ENCODE measurements around the gene ZNF480.
"Not testable (repeated sequence)": the region's sequence is repeated elsewhere in the genome, so short reads cannot be mapped to it uniquely, and the experiment has no call there.

ZNF480 gene

DNA sequence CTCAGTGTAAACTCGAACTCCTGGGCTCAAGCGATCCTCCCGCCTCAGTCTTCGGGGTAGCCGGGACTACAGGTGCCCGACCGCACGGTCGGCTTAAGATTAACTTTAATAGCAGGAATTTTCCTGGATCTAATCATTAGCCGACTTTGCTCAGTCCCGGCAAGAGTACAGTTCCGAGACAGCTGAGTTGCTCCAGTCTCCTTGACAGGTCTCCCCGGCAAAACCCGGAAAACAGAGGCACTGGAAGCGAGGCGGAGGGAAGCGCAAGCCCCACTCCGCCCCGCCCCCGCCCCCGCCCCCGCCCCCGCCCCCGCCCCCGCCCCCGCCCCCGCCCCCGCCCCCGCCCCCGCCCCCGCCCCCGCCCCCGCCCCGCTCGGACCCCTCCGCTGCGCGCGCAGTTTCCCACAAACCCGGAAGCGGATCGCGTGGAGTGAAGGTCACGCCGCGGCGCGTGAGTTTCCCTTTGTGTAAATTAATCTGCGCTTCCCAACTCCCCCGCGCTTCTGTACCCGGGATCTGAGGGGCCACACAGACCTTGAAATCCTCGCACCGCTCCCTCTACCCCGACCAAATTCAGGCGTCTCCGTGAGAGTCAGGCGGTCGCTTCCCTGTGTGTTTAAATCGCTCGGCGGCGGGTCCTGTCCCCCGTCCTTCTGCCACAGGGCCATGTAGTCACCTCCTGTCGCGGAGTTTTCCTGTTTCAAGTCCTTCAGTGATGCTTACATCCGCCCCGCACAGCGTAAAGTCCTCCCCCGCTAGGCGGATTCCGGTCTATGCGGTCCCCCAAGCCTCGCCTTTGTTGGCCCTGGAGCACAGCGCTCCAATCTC is at the start of gene ZNF480:
Gene ZNF480 (plus strand): TSS at position 397 of the 828 bp plus-strand sequence. CDS start 3,244 bp downstream, outside the sequence.
- DNase-seq (ENCODE audit: low read depth in 2 of 2) = peak; percentile 66 to 77

DNA sequence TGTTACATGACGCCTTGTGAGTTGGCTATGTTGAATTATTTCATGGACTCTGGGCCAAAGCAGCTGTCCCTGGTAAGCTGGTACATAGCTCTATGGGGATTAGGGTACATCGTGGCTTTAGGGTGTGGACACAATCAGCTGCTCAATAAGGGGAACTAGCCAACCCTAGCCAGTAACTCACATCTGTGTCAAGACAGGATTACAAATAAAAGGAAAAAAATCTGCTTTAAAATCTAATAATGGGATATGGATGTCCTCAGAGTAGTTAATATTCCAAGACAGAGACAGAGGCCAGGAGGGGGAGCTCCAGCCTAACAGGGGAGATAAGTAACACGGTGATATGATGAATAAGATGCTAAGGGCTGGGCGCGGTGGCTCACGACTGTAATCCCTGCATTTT is 48.7 kb upstream of the ZNF480 start:
- peak; percentile 47 to 58 for DNase-seq (ENCODE audit: low read depth in 2 of 2)

DNA sequence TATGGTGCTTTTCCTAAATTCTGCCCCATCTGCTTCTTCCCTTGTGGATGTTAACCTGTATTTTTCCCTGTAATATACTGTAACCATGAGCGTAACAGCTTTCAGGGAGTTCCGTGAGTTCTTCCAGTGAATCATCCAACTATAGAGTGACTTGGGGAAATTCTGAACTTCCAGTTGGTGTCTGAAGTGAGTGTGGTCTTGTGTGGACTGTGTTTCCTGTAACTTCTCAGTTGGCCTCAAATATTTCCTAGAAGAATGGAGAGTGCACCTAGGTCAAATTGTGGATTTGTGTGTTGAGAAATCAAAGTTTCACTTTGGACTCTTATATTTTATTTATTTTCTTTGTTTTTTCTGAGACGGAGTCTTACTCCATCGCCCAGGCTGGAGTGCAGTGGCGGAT is 38.5 kb upstream of the ZNF480 start:
- DNase-seq (ENCODE audit: low read depth in 2 of 2) = no peak

- not testable (repeated sequence) for DNase-seq (ENCODE audit: low read depth in 2 of 2)
Measured at GRCh38 chr19:52265556-52265955, 31.4 kb upstream of the ZNF480 start.

DNA sequence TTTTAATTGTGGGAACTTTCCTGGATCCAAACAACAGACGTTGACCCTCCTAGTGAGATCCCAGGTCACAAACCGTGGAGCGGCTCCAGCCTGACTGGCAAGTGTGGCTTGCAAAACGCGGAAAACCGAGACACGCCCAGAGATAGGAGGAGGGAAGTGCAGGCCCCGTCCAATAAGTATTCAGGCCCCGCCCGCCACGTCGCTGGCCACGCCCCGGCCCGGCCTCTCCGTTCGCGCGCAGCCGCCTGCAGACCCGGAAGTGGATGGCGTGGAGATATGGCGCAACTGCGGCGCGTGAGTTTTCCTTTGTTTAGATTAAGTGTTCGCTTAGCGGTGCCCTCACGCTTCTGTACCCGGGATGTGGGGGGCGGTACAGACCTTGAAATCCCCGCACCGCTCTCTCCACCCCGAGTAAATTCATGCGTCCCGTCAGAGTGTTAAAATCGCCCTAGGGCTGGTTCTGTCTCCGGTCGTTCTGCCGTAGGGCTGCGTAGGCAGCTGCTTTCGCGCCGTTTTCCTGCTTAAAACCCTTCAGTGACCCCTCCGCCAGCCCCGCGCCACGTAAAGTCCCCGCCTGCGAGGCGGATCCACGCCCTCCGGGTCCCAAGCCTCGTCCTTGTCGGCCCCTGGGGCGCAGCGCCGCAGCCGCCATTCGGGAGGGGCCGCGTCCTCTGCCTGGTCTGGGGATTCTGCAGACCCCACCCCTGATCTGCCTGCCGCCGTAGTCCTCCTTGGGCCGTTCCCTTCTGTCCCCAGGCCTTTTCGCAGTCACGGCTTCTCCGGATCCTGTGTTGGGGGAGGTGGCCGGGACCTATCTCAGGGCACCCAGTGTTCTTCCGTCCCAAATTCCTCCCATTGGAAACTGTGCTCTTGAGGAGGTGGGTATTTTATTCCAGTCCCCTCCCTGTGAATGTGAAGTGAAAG is 27.4 kb upstream of the ZNF480 start, which contains the start of gene ZNF766:
Gene ZNF766 (plus strand): TSS at position 250 of the 924 bp plus-strand sequence. CDS start 27 bp downstream, at position 277.
- DNase-seq (ENCODE audit: low read depth in 2 of 2) = peak; percentile 96 to 98

DNA sequence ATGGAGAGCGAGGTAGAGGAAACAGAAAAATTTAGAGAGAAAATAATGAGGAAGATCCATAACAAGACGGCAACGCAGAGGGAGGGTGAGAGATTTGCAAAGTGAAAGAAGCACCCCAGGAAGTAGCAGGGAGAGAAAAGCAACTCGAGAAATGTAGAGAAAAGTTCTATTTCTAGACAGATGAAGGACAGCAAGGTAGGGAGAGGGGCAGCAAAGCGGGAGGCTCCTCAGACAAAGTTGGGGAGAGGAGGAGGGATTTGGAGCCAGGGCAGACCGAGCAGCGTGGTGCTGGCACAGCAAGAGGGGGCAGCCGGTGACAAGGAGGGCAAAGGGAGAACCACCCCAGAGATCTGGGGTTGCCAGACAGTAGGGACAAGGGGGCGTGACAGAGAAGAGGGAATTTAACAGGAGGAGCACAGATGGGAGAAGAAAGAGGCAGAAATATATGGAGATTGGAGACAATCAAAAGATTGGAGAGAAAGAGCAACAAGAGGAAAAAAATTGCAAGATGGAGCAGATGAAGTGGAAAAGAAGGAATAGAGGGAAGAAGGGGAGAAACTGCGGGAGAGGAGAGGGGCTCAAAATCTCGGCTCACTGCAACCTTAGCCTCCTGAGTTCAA is 26.6 kb upstream of the ZNF480 start:
- no peak for DNase-seq (ENCODE audit: low read depth in 2 of 2)

- no peak for DNase-seq (ENCODE audit: low read depth in 2 of 2)
Measured at GRCh38 chr19:52273301-52273700, 23.7 kb upstream of the ZNF480 start.

- DNase-seq (ENCODE audit: low read depth in 2 of 2) = no peak
Measured at GRCh38 chr19:52274191-52274590, 22.8 kb upstream of the ZNF480 start.

- no peak for DNase-seq (ENCODE audit: low read depth in 2 of 2)
Measured at GRCh38 chr19:52275988-52276387, 21.0 kb upstream of the ZNF480 start.

GRCh38 chr19:52277471-52277870 is 19.5 kb upstream of the ZNF480 start:
- DNase-seq (ENCODE audit: low read depth in 2 of 2) = no peak

GRCh38 chr19:52286256-52286655 is 10.7 kb upstream of the ZNF480 start:
- no peak for DNase-seq (ENCODE audit: low read depth in 2 of 2)

- no peak for DNase-seq (ENCODE audit: low read depth in 2 of 2)
Measured at GRCh38 chr19:52291781-52292180, 5.2 kb upstream of the ZNF480 start.

GRCh38 chr19:52292946-52293345 is 4.0 kb upstream of the ZNF480 start:
- DNase-seq (ENCODE audit: low read depth in 2 of 2) = not testable (repeated sequence)

DNA sequence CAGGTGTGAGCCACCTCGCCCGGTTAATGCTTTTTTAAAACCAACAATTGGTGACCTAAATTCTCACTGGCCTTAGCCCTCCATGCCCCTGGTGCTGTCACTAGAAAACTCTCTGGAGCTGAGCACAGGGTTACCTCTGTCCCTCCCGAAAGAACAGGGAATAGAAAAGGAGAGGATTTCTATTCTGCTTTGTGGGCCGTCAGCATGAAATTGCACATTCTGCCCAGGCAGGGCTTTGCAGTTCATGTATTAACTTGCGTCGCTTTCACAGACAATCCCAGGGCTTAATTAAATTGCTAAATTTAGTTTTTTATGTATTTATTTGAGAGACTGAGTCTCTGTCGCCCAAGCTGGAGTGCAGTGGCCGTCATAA is 583 bp upstream of the ZNF480 start:
- DNase-seq (ENCODE audit: low read depth in 2 of 2) = no peak

DNA sequence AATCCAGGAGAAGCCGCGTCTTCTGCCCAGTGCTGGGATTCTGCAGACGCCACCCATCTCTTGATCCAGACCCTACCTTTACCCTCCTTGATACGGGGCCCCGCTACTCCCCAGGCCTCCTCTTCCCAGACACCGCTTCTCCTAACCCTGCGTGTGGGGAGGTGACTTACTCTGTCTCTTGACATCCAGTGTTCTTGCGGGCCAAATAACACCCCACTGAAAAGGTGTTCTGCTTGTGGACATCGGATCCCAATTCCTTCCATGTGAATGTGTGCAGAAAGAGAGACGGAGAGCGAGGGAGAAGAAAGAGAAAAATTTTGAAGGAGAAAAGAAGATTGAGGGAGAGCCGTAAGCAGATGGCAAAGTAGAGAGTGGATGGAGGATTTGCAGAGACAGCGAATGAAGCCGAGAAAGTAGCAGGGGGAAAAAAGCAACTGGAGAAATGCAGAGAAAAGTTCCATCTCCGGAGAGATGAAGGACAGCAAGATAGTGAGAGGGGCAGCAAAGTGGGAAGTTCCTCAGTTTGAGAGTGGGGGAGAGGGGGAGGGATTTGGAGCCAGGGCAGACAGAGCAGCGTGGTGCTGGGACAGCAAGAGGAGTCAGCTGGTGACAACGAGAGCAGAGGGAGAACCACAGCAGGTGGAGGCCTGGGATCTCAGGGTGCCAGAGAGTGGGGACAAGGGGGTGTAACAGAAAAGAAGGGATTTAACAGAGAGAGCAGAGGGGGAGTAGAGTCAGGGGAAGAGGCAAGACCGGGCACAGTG is 814 bp downstream of the ZNF480 start:
- no peak for DNase-seq (ENCODE audit: low read depth in 2 of 2)

GRCh38 chr19:52307275-52307674 is 10.3 kb downstream of the ZNF480 start:
- DNase-seq (ENCODE audit: low read depth in 2 of 2) = no peak

DNA sequence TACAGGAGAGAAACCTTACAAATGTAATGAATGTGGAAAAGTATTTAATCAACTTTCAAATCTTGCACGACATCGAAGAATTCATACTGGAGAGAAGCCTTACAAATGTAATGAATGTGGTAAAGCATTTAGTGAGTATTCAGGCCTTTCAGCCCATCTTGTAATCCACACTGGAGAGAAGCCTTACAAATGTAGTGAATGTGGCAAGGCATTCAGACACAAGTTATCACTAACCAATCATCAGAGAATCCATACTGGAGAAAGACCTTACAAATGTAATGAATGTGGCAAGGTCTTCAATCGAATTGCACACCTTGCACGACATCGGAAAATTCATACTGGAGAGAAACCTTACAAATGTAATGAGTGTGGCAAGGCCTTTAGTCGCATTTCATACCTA is 25.5 kb downstream of the ZNF480 start:
- no peak for DNase-seq (ENCODE audit: low read depth in 2 of 2)

DNA sequence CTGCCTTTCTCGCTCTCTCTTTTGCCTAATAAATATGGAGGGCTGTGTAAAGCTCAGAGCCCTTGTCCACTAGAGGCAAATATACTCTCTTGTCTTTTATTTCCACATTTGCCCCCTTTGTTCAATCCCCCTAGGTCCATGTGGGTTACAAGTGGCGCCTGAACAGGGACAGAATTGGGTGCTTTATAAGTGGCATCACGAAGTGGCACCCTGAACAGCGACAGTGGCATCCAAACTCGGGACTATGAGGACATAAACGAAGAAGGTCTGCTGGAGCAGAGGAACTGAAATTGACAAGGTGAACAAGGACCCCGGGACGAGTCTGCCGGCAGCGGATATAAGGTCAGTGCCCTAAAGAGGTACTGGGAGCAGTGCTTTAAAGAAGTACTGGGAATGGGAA is 34.8 kb downstream of the ZNF480 start:
- DNase-seq (ENCODE audit: low read depth in 2 of 2) = no peak

DNA sequence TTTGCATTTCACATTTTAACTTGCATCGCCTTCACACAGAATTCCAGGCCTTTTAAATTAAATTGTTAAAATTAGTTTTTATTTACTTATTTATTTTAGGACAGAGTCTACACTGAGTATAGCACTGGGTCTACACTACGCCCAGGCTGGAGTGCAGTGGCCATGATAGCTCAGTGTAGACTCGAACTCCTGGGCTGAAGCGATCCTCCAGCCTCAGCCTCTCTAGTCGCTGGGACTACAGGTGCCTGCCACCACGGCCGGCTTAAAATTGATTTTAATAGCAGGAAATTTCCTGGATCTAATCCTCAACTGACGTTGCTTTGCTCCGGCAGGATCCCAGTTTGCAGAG is 38.8 kb downstream of the ZNF480 start:
- DNase-seq (ENCODE audit: low read depth in 2 of 2) = no peak

GRCh38 chr19:52336117-52336790 is 39.3 kb downstream of the ZNF480 start, which contains the start of gene ZNF610:
ZNF610 (plus strand) TSS chr19:52336243; CDS start chr19:52349173, 12,930 bp downstream.
- peak; percentile 80 to 83 for DNase-seq (ENCODE audit: low read depth in 2 of 2)

Data from stimulated activated CD4-positive, alpha-beta T cell treated with anti-CD3 and anti-CD28 coated beads, Interleukin-1b, Interleukin-23, amount 100 ng/mL, for 4 hours (primary cell).